Loucy (cell line): Measurements from ENCODE around the gene NDUFA8.
"Not testable (repeated sequence)": the region's sequence is repeated elsewhere in the genome, so short reads cannot be mapped to it uniquely, and the experiment has no call there.

Experiments
- H2AFZ ChIP-seq: fragments of 200-600 bp; sonication (generic); 2 replicates; pipeline ENCODE4 v1.6.0; 2016; ENCODE audit warnings: antibody characterized with exemption, mild to moderate bottlenecking, low read length, moderate library complexity
- H3F3A ChIP-seq: fragments of 200-600 bp; 2 replicates; pipeline ENCODE4 v1.6.0; 2016; ENCODE audit warnings: antibody characterized with exemption, low read depth, mild to moderate bottlenecking
- H3K27me3 ChIP-seq: fragments of 200-600 bp; sonication (generic); 2 replicates; pipeline ENCODE4 v1.6.1; 2014; ENCODE audit warnings: low read length, mild to moderate bottlenecking; ENCODE audit not compliant: insufficient read depth, poor library complexity, severe bottlenecking
- H3K36me3 ChIP-seq: fragments of 200-600 bp; sonication (generic); 2 replicates; pipeline ENCODE4 v1.6.1; 2016; ENCODE audit warnings: low read length; ENCODE audit not compliant: insufficient read depth
- H3K4me1 ChIP-seq: fragments of 200-600 bp; sonication (generic); 2 replicates; pipeline ENCODE4 v1.5.1; 2014; ENCODE audit warnings: low read length, mild to moderate bottlenecking; ENCODE audit not compliant: insufficient read depth, poor library complexity, severe bottlenecking
- H3K4me2 ChIP-seq: fragments of 200-600 bp; sonication (generic); 2 replicates; pipeline ENCODE4 v1.6.0; 2014; ENCODE audit warnings: antibody characterized with exemption, low read length, low read depth, mild to moderate bottlenecking; ENCODE audit not compliant: poor library complexity, severe bottlenecking
- H3K4me3 ChIP-seq: fragments of 200-600 bp; sonication (generic); 2 replicates; pipeline ENCODE4 v1.5.1; 2014; ENCODE audit warnings: low read length, mild to moderate bottlenecking, mixed read lengths; ENCODE audit not compliant: poor library complexity, severe bottlenecking
- H3K79me2 ChIP-seq: fragments of 200-600 bp; sonication (generic); 2 replicates; pipeline ENCODE4 v1.6.1; 2014; ENCODE audit warnings: low read length; ENCODE audit not compliant: insufficient read depth
- H3K9ac ChIP-seq: fragments of 200-600 bp; sonication (generic); 2 replicates; pipeline ENCODE4 v1.6.0; 2014; ENCODE audit warnings: mild to moderate bottlenecking, low read depth, low read length, moderate library complexity; ENCODE audit not compliant: poor library complexity, severe bottlenecking
- H3K9me2 ChIP-seq: fragments of 200-600 bp; sonication (generic); replicated peaks from 2 replicates; pipeline ENCODE4 v1.6.1; 2016; ENCODE audit warnings: low read depth, low read length, mixed read lengths
- H3K9me3 ChIP-seq: fragments of 200-600 bp; sonication (generic); 2 replicates; pipeline ENCODE4 v1.6.1; 2014; ENCODE audit warnings: mild to moderate bottlenecking, antibody characterized with exemption, low read length, low read depth; ENCODE audit not compliant: insufficient read depth
- H4K20me1 ChIP-seq: fragments of 200-600 bp; sonication (generic); 2 replicates; pipeline ENCODE4 v1.6.0; 2014; ENCODE audit warnings: antibody characterized with exemption, low read length, mild to moderate bottlenecking; ENCODE audit not compliant: insufficient read depth, poor library complexity, severe bottlenecking
- EZH2phosphoT487 ChIP-seq: fragments of 200-600 bp; IDR thresholded peaks from 2 replicates; pipeline ENCODE4 v1.6.1; 2018; ENCODE audit warnings: antibody characterized with exemption, mild to moderate bottlenecking, moderate library complexity, borderline replicate concordance
- TF ChIP-seq, protein P1 (sequence below): fragments of 200-600 bp; sonication (generic); conservative IDR thresholded peaks from 2 replicates; pipeline ENCODE4 v1.5.1; 2014; ENCODE audit warnings: mild to moderate bottlenecking, antibody characterized with exemption, low read length

The NDUFA8 gene

DNA sequence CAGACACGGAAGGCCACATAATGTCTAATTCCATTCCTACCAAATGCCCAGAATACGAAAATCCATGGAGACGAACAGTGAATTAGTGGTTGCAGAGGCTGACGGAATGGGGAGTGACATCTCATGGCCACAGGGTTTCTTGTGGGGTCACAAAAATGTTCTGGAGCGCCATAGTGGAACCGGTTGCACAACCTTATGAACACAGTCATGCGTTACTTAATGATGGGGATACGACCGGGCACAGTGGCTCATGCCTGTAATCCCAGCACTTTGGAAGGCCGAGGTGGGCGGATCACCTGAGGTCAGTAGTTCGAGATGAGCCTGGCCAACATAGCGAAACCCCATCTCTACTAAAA lies 40.4 kb downstream of the NDUFA8 start:
- Histone ChIP-seq H3K4me3 (no peak overlapping the region), H3K9ac (no peak overlapping the region), H3K9me3 (no peaks in the 10 kb centered on the region), H3K4me1 (peaks cover 3% of the 10 kb centered on the region), H3K4me2 (no peak overlapping the region), H3K9me2 (no peaks in the 10 kb centered on the region), H3K79me2 (no peaks in the 10 kb centered on the region), H4K20me1 (no peaks in the 10 kb centered on the region), H3K36me3 (no peaks in the 10 kb centered on the region), H3F3A (no peaks in the 10 kb centered on the region), H3K27me3 (no peaks in the 10 kb centered on the region), H2AFZ (no peak overlapping the region)
- TF ChIP-seq, protein P1, sequence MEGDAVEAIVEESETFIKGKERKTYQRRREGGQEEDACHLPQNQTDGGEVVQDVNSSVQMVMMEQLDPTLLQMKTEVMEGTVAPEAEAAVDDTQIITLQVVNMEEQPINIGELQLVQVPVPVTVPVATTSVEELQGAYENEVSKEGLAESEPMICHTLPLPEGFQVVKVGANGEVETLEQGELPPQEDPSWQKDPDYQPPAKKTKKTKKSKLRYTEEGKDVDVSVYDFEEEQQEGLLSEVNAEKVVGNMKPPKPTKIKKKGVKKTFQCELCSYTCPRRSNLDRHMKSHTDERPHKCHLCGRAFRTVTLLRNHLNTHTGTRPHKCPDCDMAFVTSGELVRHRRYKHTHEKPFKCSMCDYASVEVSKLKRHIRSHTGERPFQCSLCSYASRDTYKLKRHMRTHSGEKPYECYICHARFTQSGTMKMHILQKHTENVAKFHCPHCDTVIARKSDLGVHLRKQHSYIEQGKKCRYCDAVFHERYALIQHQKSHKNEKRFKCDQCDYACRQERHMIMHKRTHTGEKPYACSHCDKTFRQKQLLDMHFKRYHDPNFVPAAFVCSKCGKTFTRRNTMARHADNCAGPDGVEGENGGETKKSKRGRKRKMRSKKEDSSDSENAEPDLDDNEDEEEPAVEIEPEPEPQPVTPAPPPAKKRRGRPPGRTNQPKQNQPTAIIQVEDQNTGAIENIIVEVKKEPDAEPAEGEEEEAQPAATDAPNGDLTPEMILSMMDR = no peak
- no peak for TF ChIP-seq EZH2phosphoT487

DNA sequence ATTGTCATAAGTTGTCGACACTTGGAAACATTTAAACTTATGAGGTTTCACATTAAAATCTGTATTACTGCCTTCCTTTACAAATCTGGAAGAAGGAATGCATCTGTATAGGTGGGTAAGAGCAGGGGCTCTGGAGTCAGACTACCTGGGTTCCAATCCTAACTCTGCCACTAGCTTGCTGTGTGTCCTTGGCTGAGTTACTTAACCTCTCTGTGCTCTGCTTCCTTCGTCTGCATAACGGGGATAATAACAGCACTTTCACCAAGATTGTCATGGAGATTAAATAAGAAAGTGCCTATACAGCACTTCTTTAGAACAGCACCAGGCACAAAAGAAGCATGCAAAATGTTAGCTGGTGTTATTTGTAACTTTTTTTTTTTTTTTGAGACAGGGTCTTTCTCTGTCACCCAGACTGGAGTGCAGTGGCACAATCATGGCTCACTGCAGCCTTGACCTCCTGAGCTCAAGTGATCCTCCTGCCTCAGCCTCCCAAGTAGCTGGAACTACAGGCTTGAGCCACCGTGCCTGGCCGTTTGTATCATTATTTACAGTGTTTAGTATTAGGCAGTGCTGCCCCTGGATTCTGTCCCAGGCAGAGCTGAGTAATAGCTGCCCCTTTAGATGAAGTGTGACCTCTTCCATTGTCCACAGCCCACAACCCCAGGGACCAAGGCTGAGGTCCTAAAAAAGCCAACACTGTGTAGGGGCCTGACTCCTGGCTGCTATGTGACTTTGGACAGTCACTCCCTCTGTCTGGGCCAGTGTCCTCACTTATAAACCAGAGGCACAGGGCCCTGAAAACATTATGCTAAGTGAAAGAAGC lies 41.0 kb downstream of the NDUFA8 start:
- H4K20me1 ChIP-seq = no peaks in the 10 kb centered on the region
- H3K9ac ChIP-seq = no peak overlapping the region
- no peaks in the 10 kb centered on the region for H3F3A ChIP-seq
- H3K9me3 ChIP-seq = no peaks in the 10 kb centered on the region
- H3K27me3 ChIP-seq = no peaks in the 10 kb centered on the region
- no peak overlapping the region for H3K4me3 ChIP-seq
- no peak overlapping the region for H2AFZ ChIP-seq
- H3K4me1 ChIP-seq = peaks cover 3% of the 10 kb centered on the region
- no peaks in the 10 kb centered on the region for H3K36me3 ChIP-seq
- no peaks in the 10 kb centered on the region for H3K9me2 ChIP-seq
- H3K4me2 ChIP-seq = no peak overlapping the region
- H3K79me2 ChIP-seq = no peaks in the 10 kb centered on the region
- no peak for TF ChIP-seq EZH2phosphoT487

DNA sequence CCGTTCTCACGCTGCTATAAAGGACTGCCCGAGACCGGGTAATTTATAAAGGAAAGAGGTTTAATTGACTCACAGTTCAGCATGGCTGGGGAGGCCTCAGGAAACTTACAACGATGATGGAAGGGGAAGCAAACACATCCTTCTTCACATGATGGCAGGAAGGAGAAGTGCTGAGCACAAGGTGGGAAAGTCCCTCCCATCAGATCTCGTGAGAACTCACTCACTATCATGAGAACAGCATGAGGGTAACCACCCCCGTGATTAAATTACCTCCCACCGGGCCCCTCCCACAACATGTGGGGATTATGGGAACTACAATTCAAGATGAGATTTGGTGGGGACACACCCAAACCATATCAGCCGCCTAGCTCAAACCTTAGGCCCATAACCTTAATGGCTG lies 42.3 kb downstream of the NDUFA8 start:
- H3K9me3 ChIP-seq, H2AFZ ChIP-seq, H3F3A ChIP-seq: not testable (repeated sequence)

DNA sequence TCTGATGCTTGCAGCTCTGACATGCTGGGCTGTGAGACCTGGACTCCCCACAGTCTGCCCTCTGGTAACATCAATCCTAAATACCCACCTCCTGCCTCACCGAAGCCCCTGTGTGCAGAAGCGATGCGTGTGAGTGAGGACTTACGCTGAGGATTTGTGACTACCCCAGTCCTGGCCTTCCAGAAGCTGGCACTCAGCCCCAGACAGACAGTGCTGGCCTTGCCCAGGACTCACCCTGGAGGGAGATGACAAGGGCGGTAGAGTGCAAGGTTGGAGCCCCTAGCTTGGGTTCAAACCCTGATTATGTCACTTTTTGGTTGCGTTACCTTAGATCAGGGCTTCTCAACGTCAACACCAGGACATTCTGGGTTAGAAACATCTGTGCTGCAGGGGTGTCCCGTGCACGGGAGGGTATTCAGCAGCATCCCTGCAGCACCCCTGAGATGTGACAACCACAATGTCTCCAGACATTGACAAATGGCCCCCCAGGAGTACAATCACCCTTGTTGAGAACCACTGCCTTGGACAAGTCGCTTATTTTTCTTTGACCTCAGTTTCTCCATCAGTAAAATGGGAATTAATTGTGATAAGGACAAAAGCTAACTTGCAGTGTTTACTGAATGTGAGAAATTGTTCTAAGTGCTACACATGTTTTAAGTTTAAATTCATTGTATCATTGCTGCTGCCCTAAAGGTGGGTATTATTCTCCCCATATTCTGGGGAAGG lies 43.0 kb downstream of the NDUFA8 start:
- no peaks in the 10 kb centered on the region for H3K79me2 ChIP-seq
- no peak overlapping the region for H3K9ac ChIP-seq

More for the DNA sequence above, 42.3 kb downstream of the NDUFA8 start:
- not testable (repeated sequence) for H3K9me2 ChIP-seq, H3K79me2 ChIP-seq, H3K36me3 ChIP-seq, H3K4me1 ChIP-seq, H4K20me1 ChIP-seq, H3K27me3 ChIP-seq, H3K9ac ChIP-seq, H3K4me2 ChIP-seq, H3K4me3 ChIP-seq

More for the DNA sequence above, 43.0 kb downstream of the NDUFA8 start:
- H3K4me2 ChIP-seq = no peak overlapping the region
- H3K36me3 ChIP-seq = no peaks in the 10 kb centered on the region
- no peaks in the 10 kb centered on the region for H4K20me1 ChIP-seq
- no peak overlapping the region for H3K4me3 ChIP-seq
- H2AFZ ChIP-seq = no peak overlapping the region
- H3K4me1 ChIP-seq = no peaks in the 10 kb centered on the region
- no peaks in the 10 kb centered on the region for H3K27me3 ChIP-seq
- H3K9me2 ChIP-seq = no peaks in the 10 kb centered on the region
- TF ChIP-seq, protein P1 = no peak
- no peak for TF ChIP-seq EZH2phosphoT487
- no peaks in the 10 kb centered on the region for H3F3A ChIP-seq
- H3K9me3 ChIP-seq = no peaks in the 10 kb centered on the region
